Body of pancreas (tissue), 4 donors: ENCODE results near the gene KRT80. TPM values are rescaled to one million over a fixed set of nuclear protein-coding genes. Genes with fewer than 3 reads are reported as not detected.

Experiments
- ATAC-seq: fragments of 150-250 bp; one replicate; pipeline ENCODE4 v1.9.1; 2016
- DNase-seq, 4 donors: peaks; one replicate each; pipeline ENCODE4 v3.0.0-alpha.2; 2019
- H3K27ac ChIP-seq, 4 donors: fragments of 200-600 bp; sonication (generic); 1 replicate in 3 of 4; 2 replicates in 1 of 4; pipeline versions ENCODE4 v1.5.1 to v1.6.1; 2016 to 2019; ENCODE audit warnings: mild to moderate bottlenecking in 1 of 4, mixed read lengths in 1 of 4, moderate library complexity in 1 of 4
- H3K27me3 ChIP-seq, 2 donors: fragments of 200-600 bp; sonication (generic); one replicate each; pipeline ENCODE4 v1.6.0; 2016; ENCODE audit warnings: mild to moderate bottlenecking in 1 of 2
- H3K36me3 ChIP-seq, 2 donors: fragments of 200-600 bp; sonication (generic); replicated peaks in 1 of 2; 2 replicates each; pipeline ENCODE4 v1.5.1; 2016; ENCODE audit warnings: low read depth in 2 of 2; ENCODE audit not compliant: insufficient read depth in 1 of 2
- H3K4me1 ChIP-seq: fragments of 200-600 bp; sonication (generic); one replicate; pipeline ENCODE4 v1.6.0; 2016
- H3K4me3 ChIP-seq, 2 donors: fragments of 200-600 bp; sonication (generic); 1 replicate in 1 of 2; 2 replicates in 1 of 2; pipeline ENCODE4 v1.5.1; 2016 to 2019
- H3K9me3 ChIP-seq, 3 donors: fragments of 200-600 bp; sonication (generic); 1 replicate in 2 of 3; 2 replicates in 1 of 3; pipeline ENCODE4 v1.5.1; 2016
- CTCF ChIP-seq, 7 experiments: fragments of 450-650 bp in 4 of 7; fragments of 200-600 bp in 3 of 7; sonication (generic) in 3 of 7; IDR thresholded peaks; one replicate each; pipeline ENCODE4 v1.5.1; 2016 to 2019; ENCODE audit warnings: antibody characterized with exemption in 7 of 7
- POLR2A ChIP-seq, 3 donors: fragments of 450-650 bp; IDR thresholded peaks; one replicate each; pipeline ENCODE4 v1.6.1; 2016; ENCODE audit warnings: antibody characterized with exemption in 3 of 3, mild to moderate bottlenecking in 2 of 3
- WGBS, 2 donors: methylation state at CpG; one replicate each; pipeline ENCODE4 v1.1.5; 2017; 5-methylcytosine and 5-hydroxymethylcytosine counted together
- intact Hi-C: fragments of 100-400 bp; cut with DNase I; formaldehyde crosslinking; loops from one replicate; pipeline ENCODE4 v1.15.1; 2023
- total RNA-seq, 2 donors: library from RNA; depleted of rRNA; stranded (reverse); fragments of >200 nt; gene quantifications; one replicate each; pipeline ENCODE4 v1.1.0, GENCODE V29; 2016

The KRT80 gene
- total RNA-seq, 2 donors from 2014 or later = 10.2 to 11.9 TPM

DNA sequence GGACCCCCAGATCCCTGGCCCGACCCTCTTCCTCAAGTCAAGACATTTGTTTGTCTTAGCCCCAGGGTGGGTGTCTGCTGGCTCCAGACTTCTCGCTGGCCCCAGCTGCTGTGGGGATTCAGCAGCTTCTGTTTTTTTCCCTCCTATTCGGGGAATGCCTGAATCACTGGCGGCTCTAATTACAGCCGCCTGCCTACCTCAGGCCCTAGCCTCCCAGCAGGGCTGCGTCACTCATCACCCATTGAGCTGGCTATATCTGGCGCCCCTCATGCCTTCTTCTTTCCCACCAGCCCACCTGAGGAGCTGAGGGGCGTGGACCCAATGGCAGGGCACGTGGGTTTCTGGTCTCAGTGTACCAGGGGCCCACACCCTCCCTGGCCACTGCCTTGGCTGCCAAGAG is 10.1 kb downstream of the KRT80 start:
- no peak for TF ChIP-seq POLR2A (IDR thresholded peaks at IDR 0.05)
- TF ChIP-seq CTCF (IDR thresholded peaks at IDR 0.05) = no peak
- no peaks in the 10 kb centered on the region for H3K36me3 ChIP-seq
- no peak for DNase-seq
- no peaks in the 10 kb centered on the region for H3K9me3 ChIP-seq
- intact Hi-C loops = no loop called here
- H3K27ac ChIP-seq = no peak overlapping the region
- 81 to 85% methylated on average over 7 to 9 of the region's 9 CpGs for WGBS, 2 donors
- no peaks in the 10 kb centered on the region for H3K27me3 ChIP-seq
- H3K4me1 ChIP-seq = peaks cover 12% of the 10 kb centered on the region
- no peak for ATAC-seq
- H3K4me3 ChIP-seq = no peak overlapping the region

DNA sequence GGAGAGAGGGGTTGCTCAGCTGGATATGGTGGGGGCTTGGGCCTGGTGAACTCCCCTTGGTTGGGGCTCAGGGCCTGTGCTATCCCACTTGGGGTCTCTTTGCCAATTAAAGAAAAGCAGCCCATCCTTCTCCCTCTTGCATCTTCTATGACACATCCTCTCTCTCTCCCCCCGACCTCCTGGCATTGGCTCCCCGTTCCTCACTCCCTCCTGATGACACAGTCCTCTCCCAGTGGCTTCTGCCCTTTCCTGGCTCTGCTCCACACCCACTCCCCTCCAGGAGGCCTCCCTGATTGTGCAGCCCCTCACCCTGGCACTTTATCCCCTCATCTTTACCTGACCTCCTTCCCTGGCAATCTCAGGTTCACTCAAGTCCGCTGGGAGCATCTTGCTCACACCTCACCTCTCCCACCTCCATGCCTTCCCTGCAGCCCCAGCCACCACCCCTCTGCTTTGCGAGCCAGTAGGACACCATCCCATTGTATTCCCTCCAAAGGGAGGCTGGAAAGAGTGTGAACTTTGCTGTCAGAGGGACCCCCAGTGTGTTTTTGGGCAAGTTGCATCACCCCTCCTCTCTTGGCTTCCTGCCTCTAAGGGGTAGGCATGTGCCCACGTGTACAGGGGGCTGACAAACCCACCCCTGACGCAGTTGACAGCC is 10.7 kb downstream of the KRT80 start:
- WGBS, 2 donors = 75 to 76% methylated on average over 6 of the region's 6 CpGs
- Histone ChIP-seq H3K4me1 (peaks cover 13% of the 10 kb centered on the region), H3K27me3 (no peaks in the 10 kb centered on the region), H3K27ac (no peak overlapping the region), H3K36me3 (no peaks in the 10 kb centered on the region), H3K4me3 (no peak overlapping the region), H3K9me3 (no peaks in the 10 kb centered on the region)
- DNase-seq (no peak), ATAC-seq (no peak)
- TF ChIP-seq POLR2A (IDR thresholded peaks at IDR 0.05) (no peak), CTCF (IDR thresholded peaks at IDR 0.05) (no peak)
- intact Hi-C loops = no loop called here

DNA sequence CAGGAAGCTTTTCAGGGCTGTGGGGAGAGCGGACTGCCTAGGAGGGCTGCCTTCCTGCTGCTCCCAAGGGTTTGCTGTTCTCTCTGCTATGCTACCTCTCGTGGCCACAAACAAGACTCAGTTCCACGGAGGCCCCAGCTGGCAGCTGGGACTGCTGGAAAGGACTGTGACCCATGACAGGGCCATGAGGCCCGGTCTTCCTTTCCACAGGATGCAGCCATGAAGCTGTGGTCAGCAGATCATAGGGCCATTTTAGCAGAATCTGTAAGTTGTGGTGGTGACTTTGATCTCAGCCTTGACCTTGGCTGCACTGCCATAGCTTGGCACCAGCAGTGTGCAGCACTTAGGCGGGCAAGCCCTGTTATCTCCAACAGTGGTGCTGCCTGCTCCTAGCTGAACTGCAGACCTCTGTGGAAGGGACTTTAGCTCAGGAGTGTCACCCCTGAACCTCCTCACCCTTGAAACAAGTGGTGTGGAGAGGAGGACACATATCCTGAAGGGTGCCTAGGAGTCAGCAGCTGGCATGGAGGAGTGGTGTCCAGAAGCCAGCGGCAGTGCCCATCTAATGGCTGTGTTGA is 12.3 kb downstream of the KRT80 start:
- Histone ChIP-seq H3K27me3 (no peaks in the 10 kb centered on the region), H3K27ac (no peak overlapping the region), H3K36me3 (no peaks in the 10 kb centered on the region), H3K9me3 (no peaks in the 10 kb centered on the region), H3K4me1 (peaks cover 23% of the 10 kb centered on the region), H3K4me3 (no peak overlapping the region)
- TF ChIP-seq POLR2A (IDR thresholded peaks at IDR 0.05) = no peak
- TF ChIP-seq CTCF (IDR thresholded peaks at IDR 0.05) = no peak
- intact Hi-C loops = no loop called here
- WGBS, 2 donors = 79 to 83% methylated on average over 4 to 6 of the region's 6 CpGs
- no peak for DNase-seq
- ATAC-seq = no peak

- 60% methylated on average over 2 of the region's 2 CpGs; no CpG with 5 or more reads in 1 of the 2 donors for WGBS, 2 donors
- TF ChIP-seq POLR2A (IDR thresholded peaks at IDR 0.05) (no peak), CTCF (IDR thresholded peaks at IDR 0.05) (no peak)
- H3K4me3 ChIP-seq = no peak overlapping the region
These were observed 12.8 kb downstream of the KRT80 start for GRCh38 chr12:52178984-52179383.

GRCh38 chr12:52178443-52178842 is 13.4 kb downstream of the KRT80 start:
- 85 to 91% methylated on average over 7 of the region's 7 CpGs for WGBS, 2 donors
- TF ChIP-seq CTCF (IDR thresholded peaks at IDR 0.05) (no peak), POLR2A (IDR thresholded peaks at IDR 0.05) (no peak)
- H3K9me3 ChIP-seq = no peaks in the 10 kb centered on the region
- no peaks in the 10 kb centered on the region for H3K27me3 ChIP-seq
- H3K36me3 ChIP-seq = no peaks in the 10 kb centered on the region
- H3K27ac ChIP-seq = no peak overlapping the region
- H3K4me3 ChIP-seq = no peak overlapping the region
- H3K4me1 ChIP-seq = peaks cover 15% of the 10 kb centered on the region
- DNase-seq (no peak), ATAC-seq (no peak)
- intact Hi-C loops = no loop called here

More at GRCh38 chr12:52178984-52179383, 12.8 kb downstream of the KRT80 start:
- DNase-seq = no peak
- no peak for ATAC-seq
- Histone ChIP-seq H3K9me3 (no peaks in the 10 kb centered on the region), H3K36me3 (no peaks in the 10 kb centered on the region), H3K27me3 (no peaks in the 10 kb centered on the region), H3K4me1 (peaks cover 21% of the 10 kb centered on the region), H3K27ac (no peak overlapping the region)
- intact Hi-C loops = no loop called here
